ENCODE data around the gene DRG2.

- no peak for TF ChIP-seq POLR2AphosphoS5 (IDR thresholded peaks at IDR 0.05; ENCODE audit: low read depth, low read length)
- no peak for TF ChIP-seq POLR2A (IDR thresholded peaks at IDR 0.05; ENCODE audit: low read depth, low read length)
- no peak for TF ChIP-seq TAF1 (IDR thresholded peaks at IDR 0.05; ENCODE audit: low read depth, low read length)
- no peak for TF ChIP-seq SPI1 (IDR thresholded peaks at IDR 0.05; ENCODE audit: low read depth, low read length)
- no peak for TF ChIP-seq PAX5 (IDR thresholded peaks at IDR 0.05; ENCODE audit: insufficient read depth, low read length, severe bottlenecking)
Observed at GRCh38 chr17:18144855-18145254, 57.1 kb downstream of the DRG2 start.

Data from GM12891 (cell line).